ENCODE results near the gene TGFA.

The TGFA gene

GRCh38 chr2:70474256-70474848, 79.3 kb downstream of the TGFA start:
- DNase-seq (ENCODE audit: low read depth): peak; percentile 13
- TF ChIP-seq, protein P1, sequence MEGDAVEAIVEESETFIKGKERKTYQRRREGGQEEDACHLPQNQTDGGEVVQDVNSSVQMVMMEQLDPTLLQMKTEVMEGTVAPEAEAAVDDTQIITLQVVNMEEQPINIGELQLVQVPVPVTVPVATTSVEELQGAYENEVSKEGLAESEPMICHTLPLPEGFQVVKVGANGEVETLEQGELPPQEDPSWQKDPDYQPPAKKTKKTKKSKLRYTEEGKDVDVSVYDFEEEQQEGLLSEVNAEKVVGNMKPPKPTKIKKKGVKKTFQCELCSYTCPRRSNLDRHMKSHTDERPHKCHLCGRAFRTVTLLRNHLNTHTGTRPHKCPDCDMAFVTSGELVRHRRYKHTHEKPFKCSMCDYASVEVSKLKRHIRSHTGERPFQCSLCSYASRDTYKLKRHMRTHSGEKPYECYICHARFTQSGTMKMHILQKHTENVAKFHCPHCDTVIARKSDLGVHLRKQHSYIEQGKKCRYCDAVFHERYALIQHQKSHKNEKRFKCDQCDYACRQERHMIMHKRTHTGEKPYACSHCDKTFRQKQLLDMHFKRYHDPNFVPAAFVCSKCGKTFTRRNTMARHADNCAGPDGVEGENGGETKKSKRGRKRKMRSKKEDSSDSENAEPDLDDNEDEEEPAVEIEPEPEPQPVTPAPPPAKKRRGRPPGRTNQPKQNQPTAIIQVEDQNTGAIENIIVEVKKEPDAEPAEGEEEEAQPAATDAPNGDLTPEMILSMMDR (conservative IDR thresholded peaks at IDR 0.05; ENCODE audit: low read length): no peak
- no peak overlapping the region for H3K4me3 ChIP-seq (ENCODE audit: low read length)

DNA sequence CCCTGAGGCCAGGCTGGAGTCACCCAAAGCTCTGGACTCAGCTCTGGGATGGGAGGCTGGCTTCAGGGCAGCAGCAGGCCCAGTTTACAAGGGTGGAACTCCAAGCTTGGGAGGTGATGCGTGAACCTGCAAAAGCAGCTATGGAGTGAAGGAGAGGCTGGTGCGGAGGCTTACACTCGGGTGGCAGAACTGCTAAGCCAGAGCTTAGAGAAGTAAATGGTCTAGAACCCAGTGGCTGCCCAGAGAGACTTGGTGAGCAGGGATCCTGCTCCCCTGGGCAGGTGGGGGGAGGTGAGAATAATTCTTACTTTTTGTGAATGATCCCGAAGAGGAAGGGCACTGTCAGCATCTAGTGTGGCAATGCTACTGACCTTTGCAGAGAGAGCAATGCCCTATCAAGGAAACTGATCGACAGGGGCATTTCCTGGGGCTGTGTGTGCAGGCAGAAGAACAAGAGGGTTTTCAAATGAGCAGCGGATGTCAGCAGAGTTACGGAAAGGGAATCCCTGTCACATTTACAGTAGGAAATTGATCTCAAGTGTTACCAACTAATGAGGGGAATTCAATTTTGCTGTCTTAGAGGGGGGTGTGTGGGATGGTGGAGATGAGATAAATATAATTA, 80.4 kb downstream of the TGFA start:
- TF ChIP-seq, protein P1 (conservative IDR thresholded peaks at IDR 0.05; ENCODE audit: low read length): no peak
- no peak overlapping the region for H3K4me3 ChIP-seq (ENCODE audit: low read length)
- DNase-seq (ENCODE audit: low read depth): no peak

DNA sequence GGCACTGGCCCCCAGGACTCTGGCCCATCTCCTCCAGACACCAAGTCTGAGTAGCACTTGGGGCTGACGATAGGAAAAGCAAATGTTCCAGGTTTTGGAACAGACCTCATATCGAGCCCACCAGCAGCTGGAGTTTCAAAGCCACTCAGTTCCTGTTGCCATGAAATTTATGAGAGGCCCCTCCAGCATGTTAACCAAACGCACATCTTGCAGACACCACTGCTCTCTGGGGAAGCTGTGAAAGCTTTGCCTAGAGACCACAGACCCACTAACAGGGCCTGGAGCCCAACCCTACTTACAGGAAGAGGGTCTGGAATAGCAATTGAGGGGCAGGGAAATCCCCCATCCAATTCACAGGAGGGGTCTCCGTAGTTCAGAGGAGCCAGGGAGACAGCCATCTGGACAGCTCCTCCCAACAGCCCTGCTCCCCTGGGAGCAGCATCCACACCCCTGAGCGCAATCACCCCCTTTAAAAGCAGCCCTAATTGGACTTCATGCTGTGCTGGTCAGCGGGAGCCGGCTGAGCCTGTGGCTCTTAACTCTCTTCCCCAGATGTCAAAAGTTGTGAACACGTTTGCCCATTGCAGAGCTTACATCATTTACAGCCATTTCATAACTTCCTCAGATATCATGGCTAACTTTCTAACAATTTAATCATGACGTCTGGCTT, 81.3 kb downstream of the TGFA start:
- no peak overlapping the region for H3K4me3 ChIP-seq (ENCODE audit: low read length)
- TF ChIP-seq, protein P1 (conservative IDR thresholded peaks at IDR 0.05; ENCODE audit: low read length): no peak
- DNase-seq (ENCODE audit: low read depth): peak; percentile 42

DNA sequence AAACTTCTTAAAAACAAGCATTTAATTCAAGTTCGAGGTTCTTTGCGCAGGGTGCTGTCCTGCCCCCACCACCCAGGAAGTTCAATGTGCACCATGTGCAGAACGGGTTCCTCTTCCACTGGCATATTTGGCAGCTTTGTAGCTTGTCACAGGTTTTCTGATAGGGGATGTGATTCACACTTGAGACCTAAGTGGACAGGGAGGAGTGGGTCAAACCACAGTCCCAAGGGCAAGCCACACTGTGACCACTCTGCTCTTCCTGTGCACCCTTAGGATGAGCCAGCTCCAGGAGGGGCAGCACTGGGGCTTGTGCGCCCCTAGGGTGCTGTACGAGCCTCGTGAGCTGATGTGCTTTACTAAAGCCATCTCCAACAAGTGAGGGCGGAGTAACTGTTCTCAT, 82.5 kb downstream of the TGFA start:
- TF ChIP-seq, protein P1 (conservative IDR thresholded peaks at IDR 0.05; ENCODE audit: low read length): no peak
- no peak for DNase-seq (ENCODE audit: low read depth)
- no peak overlapping the region for H3K4me3 ChIP-seq (ENCODE audit: low read length)

- H3K4me3 ChIP-seq (ENCODE audit: low read length): no peak overlapping the region
- TF ChIP-seq, protein P1 (conservative IDR thresholded peaks at IDR 0.05; ENCODE audit: low read length): no peak
- no peak for DNase-seq (ENCODE audit: low read depth)
These were observed 83.7 kb downstream of the TGFA start for GRCh38 chr2:70469961-70470360.

DNA sequence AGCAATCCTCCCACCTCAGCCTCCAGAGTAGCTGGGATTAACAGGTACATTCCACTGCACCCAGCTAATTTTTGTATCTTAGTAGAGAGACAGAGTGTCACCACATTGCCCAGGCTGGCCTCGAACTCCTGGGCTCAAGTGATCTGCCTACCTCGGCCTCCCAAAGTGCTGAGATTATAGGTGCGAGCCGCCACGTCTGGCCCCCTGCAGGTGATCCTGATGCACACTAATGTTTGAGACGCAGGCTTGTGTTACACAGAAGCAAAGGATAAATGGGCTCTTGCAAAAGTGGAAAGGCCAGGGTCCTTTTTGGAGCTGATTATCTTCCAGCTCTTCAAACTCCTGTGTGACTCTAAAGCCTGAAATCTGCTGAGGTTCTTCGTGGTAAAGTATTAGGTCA, 84.2 kb downstream of the TGFA start:
- DNase-seq (ENCODE audit: low read depth): no peak
- H3K4me3 ChIP-seq (ENCODE audit: low read length): no peak overlapping the region
- TF ChIP-seq, protein P1 (conservative IDR thresholded peaks at IDR 0.05; ENCODE audit: low read length): no peak

DNA sequence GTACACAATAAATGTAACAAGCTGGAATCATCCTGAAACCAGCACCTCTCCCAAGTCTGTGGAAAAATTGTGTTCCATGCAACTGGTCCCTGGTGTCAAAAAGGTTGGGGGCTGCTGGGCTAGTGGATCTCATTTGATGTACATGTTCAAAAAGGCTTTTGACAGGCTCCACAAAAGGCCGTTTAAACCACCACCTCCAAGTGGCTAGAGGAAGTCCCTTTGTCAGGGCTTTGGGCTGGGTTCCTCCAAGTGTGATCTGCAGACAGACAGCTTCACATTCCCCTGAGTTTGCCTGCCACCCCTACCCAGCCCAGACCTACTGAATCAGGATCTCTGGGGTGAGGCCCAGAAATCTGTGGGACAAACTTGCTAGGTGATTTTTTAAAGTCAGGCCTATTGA, 84.7 kb downstream of the TGFA start:
- TF ChIP-seq, protein P1 (conservative IDR thresholded peaks at IDR 0.05; ENCODE audit: low read length): no peak
- no peak overlapping the region for H3K4me3 ChIP-seq (ENCODE audit: low read length)
- no peak for DNase-seq (ENCODE audit: low read depth)

Measured in AG10803 (cell line).